ENCODE measurements around the gene MRPL28.
"Not testable (repeated sequence)": the region's sequence is repeated elsewhere in the genome, so short reads cannot be mapped to it uniquely, and the experiment has no call there.

The MRPL28 gene

DNA sequence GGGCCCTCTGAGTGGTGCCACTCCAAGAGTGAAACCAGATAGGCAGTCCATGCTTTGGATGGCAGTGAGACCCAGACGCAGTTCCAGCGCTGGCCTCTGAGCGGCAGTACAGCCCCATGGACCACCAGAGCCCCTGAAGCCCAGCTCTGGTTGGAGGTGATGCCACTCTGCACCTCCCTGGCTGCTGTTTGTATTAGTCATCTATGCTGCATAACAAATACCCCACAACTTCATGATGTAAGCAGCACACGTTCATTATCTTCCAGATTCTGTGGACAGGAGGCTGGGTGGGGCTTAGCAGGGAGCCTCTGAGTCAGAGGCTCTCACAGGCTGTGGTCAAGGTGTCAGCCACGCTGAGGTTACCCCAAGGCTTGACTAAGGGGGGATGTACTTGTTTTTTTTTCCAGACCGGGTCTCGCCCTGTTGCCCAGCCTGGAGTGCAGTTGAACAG lies 21.6 kb upstream of the MRPL28 start:
- TF ChIP-seq, protein P1, sequence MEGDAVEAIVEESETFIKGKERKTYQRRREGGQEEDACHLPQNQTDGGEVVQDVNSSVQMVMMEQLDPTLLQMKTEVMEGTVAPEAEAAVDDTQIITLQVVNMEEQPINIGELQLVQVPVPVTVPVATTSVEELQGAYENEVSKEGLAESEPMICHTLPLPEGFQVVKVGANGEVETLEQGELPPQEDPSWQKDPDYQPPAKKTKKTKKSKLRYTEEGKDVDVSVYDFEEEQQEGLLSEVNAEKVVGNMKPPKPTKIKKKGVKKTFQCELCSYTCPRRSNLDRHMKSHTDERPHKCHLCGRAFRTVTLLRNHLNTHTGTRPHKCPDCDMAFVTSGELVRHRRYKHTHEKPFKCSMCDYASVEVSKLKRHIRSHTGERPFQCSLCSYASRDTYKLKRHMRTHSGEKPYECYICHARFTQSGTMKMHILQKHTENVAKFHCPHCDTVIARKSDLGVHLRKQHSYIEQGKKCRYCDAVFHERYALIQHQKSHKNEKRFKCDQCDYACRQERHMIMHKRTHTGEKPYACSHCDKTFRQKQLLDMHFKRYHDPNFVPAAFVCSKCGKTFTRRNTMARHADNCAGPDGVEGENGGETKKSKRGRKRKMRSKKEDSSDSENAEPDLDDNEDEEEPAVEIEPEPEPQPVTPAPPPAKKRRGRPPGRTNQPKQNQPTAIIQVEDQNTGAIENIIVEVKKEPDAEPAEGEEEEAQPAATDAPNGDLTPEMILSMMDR (IDR thresholded peaks at IDR 0.05; ENCODE audit: control insufficient read depth, extremely low read depth, insufficient read depth) = peak; percentile 40; the same call in 1 of the 2 replicates
- no peak for DNase-seq (ENCODE audit: low read depth)
- no peak overlapping the region for H3K4me3 ChIP-seq (ENCODE audit: low read depth, low read length)

DNA sequence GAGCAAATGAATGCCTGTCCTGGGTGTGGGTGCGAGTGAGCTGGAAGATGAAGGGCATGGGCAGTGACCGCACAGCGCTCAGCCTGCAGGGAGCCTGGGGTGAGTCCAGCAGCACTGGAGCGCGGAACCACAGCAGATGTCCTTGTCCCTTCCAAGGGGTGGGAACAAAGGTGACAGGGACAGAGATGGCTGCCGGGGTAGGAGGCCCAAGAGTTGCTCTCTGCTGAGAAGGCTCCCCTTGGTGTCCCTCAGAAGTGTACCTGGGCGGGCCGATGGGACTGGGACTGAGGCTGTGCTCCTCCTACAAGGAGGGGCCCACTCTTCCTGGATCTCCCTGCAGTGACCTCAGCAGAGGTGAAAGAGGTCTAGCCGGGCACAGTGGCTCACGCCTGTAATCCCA lies 19.0 kb upstream of the MRPL28 start:
- no peak overlapping the region for H3K4me3 ChIP-seq (ENCODE audit: low read depth, low read length)
- no peak for DNase-seq (ENCODE audit: low read depth)
- TF ChIP-seq, protein P1 (IDR thresholded peaks at IDR 0.05; ENCODE audit: control insufficient read depth, extremely low read depth, insufficient read depth) = no peak

DNA sequence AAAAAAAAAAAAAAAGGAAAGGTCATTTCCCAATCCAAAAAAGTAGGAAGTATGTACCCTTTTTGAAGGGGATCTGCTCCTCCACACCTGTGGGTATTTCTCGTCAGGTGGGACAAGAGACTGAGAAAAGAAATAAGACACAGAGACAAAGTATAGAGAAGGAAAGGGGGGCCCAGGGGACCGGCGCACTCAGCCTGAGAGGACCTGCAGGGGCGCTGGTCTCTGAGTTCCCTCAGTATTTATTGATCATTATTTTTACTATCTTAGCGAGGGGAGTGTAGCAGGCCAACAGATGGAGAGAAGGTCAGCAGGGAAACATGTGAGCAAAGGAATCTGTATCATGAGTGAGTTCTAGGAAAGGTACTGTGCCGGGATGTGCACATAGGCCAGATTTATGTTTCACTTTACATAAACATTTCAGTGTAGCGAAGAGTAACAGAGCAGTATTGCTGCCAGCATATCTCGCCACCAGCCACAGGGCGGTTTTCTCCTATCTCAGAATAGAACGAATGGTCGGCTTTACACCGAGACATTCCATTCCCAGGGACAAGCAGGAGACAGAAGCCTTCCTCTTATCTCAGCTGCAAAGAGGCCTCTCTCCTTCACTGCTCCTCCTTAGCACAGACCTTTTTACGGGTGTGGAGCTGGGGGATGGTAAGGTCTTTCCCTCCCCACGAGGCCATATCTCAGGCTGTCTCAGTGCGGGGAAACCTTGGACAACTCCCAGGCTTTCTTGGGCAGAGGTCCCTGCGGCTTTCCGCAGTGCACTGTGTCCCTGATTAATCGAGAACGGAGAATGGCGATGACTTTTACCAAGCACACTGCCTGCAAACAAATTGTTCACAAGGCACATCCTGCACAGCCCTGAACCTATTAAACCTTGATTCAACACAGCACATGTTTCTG lies 17.7 kb upstream of the MRPL28 start:
- DNase-seq (ENCODE audit: low read depth); H3K4me3 ChIP-seq (ENCODE audit: low read depth, low read length): not testable (repeated sequence)

- no peak overlapping the region for H3K4me3 ChIP-seq (ENCODE audit: low read depth, low read length)
Measured at GRCh38 chr16:386641-387156, 16.4 kb upstream of the MRPL28 start.

DNA sequence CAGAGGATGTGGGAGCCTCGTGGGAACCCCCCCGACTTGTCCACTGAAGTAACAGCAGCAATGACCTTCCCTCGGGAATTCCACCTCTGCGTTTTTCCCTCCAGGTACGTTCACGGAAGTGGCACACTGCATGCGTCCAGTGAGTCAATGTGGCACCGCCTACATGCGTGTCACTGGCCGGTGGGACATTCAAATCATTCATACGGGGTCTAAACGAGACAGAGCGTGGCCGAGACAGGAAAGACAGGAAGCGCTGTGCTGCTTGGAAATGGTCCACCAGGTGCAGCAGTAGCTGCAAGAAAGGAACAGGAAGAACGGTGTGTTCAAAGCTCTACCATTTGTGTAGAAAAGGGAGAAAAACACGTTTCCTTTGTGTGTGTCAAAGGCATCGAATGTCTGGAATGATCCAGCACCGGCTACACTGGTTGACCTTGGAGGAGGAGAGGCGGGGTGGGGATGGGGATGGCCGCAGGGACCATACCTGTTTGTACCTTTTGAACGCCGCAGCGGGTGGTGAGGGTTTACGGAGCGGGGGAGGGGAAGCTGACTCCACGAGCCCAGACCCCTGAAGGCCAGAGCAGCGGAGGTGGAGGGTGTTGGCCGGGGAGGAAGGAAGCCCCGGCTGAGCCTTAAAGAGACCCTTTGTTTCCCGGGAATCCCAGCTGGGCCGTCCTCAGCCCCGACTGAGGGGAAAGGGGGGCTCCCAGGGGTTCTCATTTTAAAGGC lies 13.2 kb upstream of the MRPL28 start:
- TF ChIP-seq, protein P1 (IDR thresholded peaks at IDR 0.05; ENCODE audit: control insufficient read depth, extremely low read depth, insufficient read depth) = no peak
- DNase-seq (ENCODE audit: low read depth) = peak; percentile 84
- peak overlapping the region; percentile 77 for H3K4me3 ChIP-seq (ENCODE audit: low read depth, low read length)

More at GRCh38 chr16:386641-387156, 16.4 kb upstream of the MRPL28 start:
- TF ChIP-seq, protein P1 (IDR thresholded peaks at IDR 0.05; ENCODE audit: control insufficient read depth, extremely low read depth, insufficient read depth) = no peak
- DNase-seq (ENCODE audit: low read depth) = no peak

DNA sequence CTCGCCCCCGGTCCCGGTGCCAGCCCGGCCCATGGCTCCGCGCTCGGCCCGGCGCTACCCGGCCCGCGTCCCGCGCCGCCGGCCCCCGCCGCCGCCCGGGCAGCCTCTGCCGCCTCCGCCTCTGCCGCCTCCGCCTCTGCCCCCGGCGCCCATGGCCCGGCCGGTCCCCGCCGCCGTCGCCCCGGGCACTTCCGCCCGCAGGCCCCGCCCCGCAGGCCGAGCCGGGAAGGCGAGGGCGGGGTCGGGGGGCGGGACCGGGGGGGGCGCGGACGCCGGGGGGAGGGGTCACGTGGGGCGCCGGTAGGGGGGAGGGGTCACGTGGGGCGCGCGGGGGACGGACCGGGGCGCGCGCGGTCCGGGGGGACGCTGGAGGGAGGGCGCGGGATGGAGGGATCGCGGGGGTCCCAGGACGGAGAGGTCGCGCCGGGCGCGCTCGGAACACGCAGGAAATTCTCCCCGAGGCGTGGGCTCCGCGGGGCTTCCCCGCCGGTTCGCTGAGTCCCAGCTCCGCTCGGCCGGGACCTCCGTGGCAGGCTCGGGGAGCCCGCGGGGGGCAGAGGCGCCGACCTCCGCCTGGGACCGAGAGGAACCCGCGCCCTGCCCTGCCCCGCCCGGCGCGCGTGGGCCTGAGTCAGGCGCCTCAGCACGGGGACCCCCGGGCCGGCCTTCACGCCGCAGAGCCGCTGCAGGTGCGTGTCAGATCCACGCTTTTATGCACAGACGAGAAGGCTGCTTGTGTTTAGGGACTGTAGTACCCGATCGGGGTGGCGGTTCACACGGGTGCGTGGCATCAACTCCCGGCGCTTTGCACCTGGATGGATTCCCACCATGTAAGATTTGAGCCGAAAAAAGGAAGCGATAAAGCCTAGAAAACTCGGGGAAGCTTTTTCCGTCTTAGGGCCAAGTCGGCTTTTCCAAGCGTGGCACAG lies 11.7 kb upstream of the MRPL28 start, which contains the start of gene PGAP6:
Gene PGAP6, minus strand, starts transcription at position 190 of the 929 bp plus-strand sequence. Its CDS starts 157 bp downstream, at position 33.
- TF ChIP-seq, protein P1 (IDR thresholded peaks at IDR 0.05; ENCODE audit: control insufficient read depth, extremely low read depth, insufficient read depth) = no peak
- no peak for DNase-seq (ENCODE audit: low read depth)
- peak within 1 kb of the TSS; percentile 85 for H3K4me3 ChIP-seq (ENCODE audit: low read depth, low read length)

Measured in LNCaP clone FGC (cell line).